Measurements from ENCODE around the gene VAMP5.
"Not testable (repeated sequence)": the region's sequence is repeated elsewhere in the genome, so short reads cannot be mapped to it uniquely, and the experiment has no call there.

VAMP5 gene

GRCh38 chr2:85600951-85601770, 16.9 kb downstream of the VAMP5 start:
- TF ChIP-seq CTCF (IDR thresholded peaks at IDR 0.05; ENCODE audit: control extremely low read depth, extremely low read depth, low read depth, missing control alignments), result no peak
- POLR2A ChIA-PET, result interaction anchor here (0.7 to 1.7 kb wide), 3 partner anchors 11 to 62 kb away, joined by 5 to 10 read pairs (median 6); partner anchors contain the start of genes C2orf68 and MAT2A
- no peak for DNase-seq (ENCODE audit: extremely low spot score)
- CTCF ChIA-PET, result interaction anchor here (1.0 to 1.5 kb wide), 5 partner anchors 9 to 62 kb away, joined by 3 to 4 read pairs (median 3); partner anchors contain the start of gene MAT2A

- ChIA-PET CTCF (interaction anchor here (1.2 to 2.2 kb wide), 6 partner anchors 10 to 49 kb away, joined by 3 to 7 read pairs (median 4); partner anchors contain the start of gene C2orf68), POLR2A (interaction anchor here (0.7 to 1.7 kb wide), 3 partner anchors 12 to 62 kb away, joined by 3 to 10 read pairs (median 5); partner anchors contain the start of gene MAT2A)
- DNase-seq (ENCODE audit: extremely low spot score), result peak; percentile 48
- TF ChIP-seq CTCF (IDR thresholded peaks at IDR 0.05; ENCODE audit: control extremely low read depth, extremely low read depth, low read depth, missing control alignments), result no peak
These were observed 17.7 kb downstream of the VAMP5 start for GRCh38 chr2:85601771-85602475.

- peak; percentile 30 for TF ChIP-seq CTCF (IDR thresholded peaks at IDR 0.05; ENCODE audit: control extremely low read depth, extremely low read depth, low read depth, missing control alignments)
- ChIA-PET CTCF (interaction anchor here (0.7 to 2.2 kb wide), 7 partner anchors 9 to 50 kb away, joined by 3 to 7 read pairs (median 3); partner anchors contain the start of genes C2orf68 and GGCX), POLR2A (interaction anchor here (0.6 to 1.7 kb wide), 4 partner anchors 7 to 63 kb away, joined by 3 to 5 read pairs (median 4); partner anchors contain the start of genes MAT2A and RNF181)
- peak; percentile 93 for DNase-seq (ENCODE audit: extremely low spot score)
These were observed 18.4 kb downstream of the VAMP5 start, which contains the start of gene TMEM150A for GRCh38 chr2:85602476-85603234. Gene TMEM150A (minus strand): TSS chr2:85602698. CDS start chr2:85601948, 750 bp downstream.

GRCh38 chr2:85604133-85604444, 19.9 kb downstream of the VAMP5 start:
- DNase-seq (ENCODE audit: extremely low spot score), result not testable (repeated sequence)
- POLR2A ChIA-PET, result interaction anchor here (1.3 kb wide), 1 partner anchor 9 kb away, joined by 4 read pairs; the partner anchor contains the start of gene RNF181
- CTCF ChIA-PET, result interaction anchor here (1.0 to 2.2 kb wide), 2 partner anchors 26 to 49 kb away, joined by 3 to 5 read pairs; no protein-coding TSS in a partner anchor

GRCh38 chr2:85604568-85605339, 20.5 kb downstream of the VAMP5 start:
- ChIA-PET POLR2A (no interaction called here), CTCF (interaction anchor here (1.0 to 3.3 kb wide), 4 partner anchors 21 to 50 kb away, joined by 3 to 11 read pairs (median 4); partner anchors contain the start of gene VAMP5)
- DNase-seq (ENCODE audit: extremely low spot score), result no peak
- TF ChIP-seq CTCF (IDR thresholded peaks at IDR 0.05; ENCODE audit: control extremely low read depth, extremely low read depth, low read depth, missing control alignments), result no peak
